HEK293 (cell line): ENCODE data around the gene C2CD2.

Source experiments
- CTCF ChIA-PET: fragments of 350-600 bp; formaldehyde crosslinking; extraction: SDS; loops from one replicate; lab custom pipeline; 2021; ENCODE audit warnings: antibody characterized with exemption; lab: Yijun Ruan, JAX
- POLR2A ChIA-PET: fragments of 300-600 bp; formaldehyde crosslinking; extraction: SDS; loops from one replicate; lab custom pipeline; 2020; ENCODE audit warnings: antibody characterized with exemption, inconsistent platforms; lab: Yijun Ruan, JAX
- H3K27ac ChIP-seq: fragments of 200-500 bp; sonication (Bioruptor generic); 2 replicates; pipeline ENCODE4 v1.5.1; 2014; ENCODE audit warnings: low read depth, low read length, control low read depth, inconsistent platforms; ENCODE audit errors: extremely low read depth
- H3K36me3 ChIP-seq, 2 experiments: fragments of 200-500 bp in 1 of 2; sonication (Bioruptor generic) in 1 of 2; 1 replicate in 1 of 2; 2 replicates in 1 of 2; pipeline ENCODE4 v1.5.1; 2014 to 2017; ENCODE audit warnings: inconsistent platforms in 2 of 2, low read length in 2 of 2; ENCODE audit not compliant: control insufficient read depth in 2 of 2, insufficient read depth in 1 of 2
- H3K4me1 ChIP-seq: fragments of 200-500 bp; sonication (Bioruptor generic); 2 replicates; pipeline ENCODE4 v1.5.1; 2014; ENCODE audit warnings: mild to moderate bottlenecking, low read length, inconsistent platforms; ENCODE audit not compliant: control insufficient read depth, insufficient read depth
- H3K4me3 ChIP-seq: 2 replicates; pipeline ENCODE4 v1.5.1; 2011; ENCODE audit warnings: low read depth, mild to moderate bottlenecking, control low read depth, low read length, moderate library complexity
- H3K9me3 ChIP-seq: fragments of 200-500 bp; sonication (Bioruptor generic); 2 replicates; pipeline ENCODE4 v1.5.1; 2014; ENCODE audit warnings: low read depth, low read length, inconsistent platforms; ENCODE audit not compliant: control insufficient read depth, insufficient read depth
- BCL11B ChIP-seq: fragments of 450-650 bp; formaldehyde crosslinking; IDR thresholded peaks from 2 replicates; pipeline ENCODE4 v1.5.1; 2016; ENCODE audit warnings: low read depth, missing biosample characterization, missing genetic modification characterization
- HOXD13 ChIP-seq: sonication (generic); formaldehyde crosslinking; IDR thresholded peaks from 2 replicates; pipeline ENCODE4 v1.8.0; 2022; ENCODE audit warnings: missing genetic modification reagents, borderline replicate concordance
- RBAK ChIP-seq: fragments of 450-650 bp; formaldehyde crosslinking; IDR thresholded peaks from 2 replicates; pipeline ENCODE4 v1.5.1; 2016; ENCODE audit warnings: missing biosample characterization, missing genetic modification characterization
- SCRT1 ChIP-seq: fragments of 450-650 bp; formaldehyde crosslinking; IDR thresholded peaks from 2 replicates; pipeline ENCODE4 v1.5.1; 2016; ENCODE audit warnings: missing biosample characterization, missing genetic modification characterization, borderline replicate concordance
- ZBTB1 ChIP-seq: fragments of 450-650 bp; formaldehyde crosslinking; IDR thresholded peaks from 2 replicates; pipeline ENCODE4 v1.5.1; 2016; ENCODE audit warnings: missing biosample characterization, missing genetic modification characterization
- ZBTB17 ChIP-seq: fragments of 450-650 bp; formaldehyde crosslinking; IDR thresholded peaks from 2 replicates; pipeline ENCODE4 v1.5.1; 2016; ENCODE audit warnings: missing biosample characterization, missing genetic modification characterization
- ZNF132 ChIP-seq: fragments of 450-650 bp; formaldehyde crosslinking; IDR thresholded peaks from 2 replicates; pipeline ENCODE4 v1.5.1; 2017; ENCODE audit warnings: missing biosample characterization, missing genetic modification characterization, borderline replicate concordance
- ZNF223 ChIP-seq: fragments of 450-650 bp; formaldehyde crosslinking; IDR thresholded peaks from 2 replicates; pipeline ENCODE4 v1.5.1; 2016; ENCODE audit warnings: missing biosample characterization, missing genetic modification characterization
- ZNF449 ChIP-seq: fragments of 450-650 bp; formaldehyde crosslinking; IDR thresholded peaks from 2 replicates; pipeline ENCODE4 v1.5.1; 2017; ENCODE audit warnings: missing biosample characterization, mild to moderate bottlenecking, missing genetic modification characterization, moderate library complexity
- ZNF600 ChIP-seq: fragments of 450-650 bp; formaldehyde crosslinking; IDR thresholded peaks from 2 replicates; pipeline ENCODE4 v1.5.1; 2016; ENCODE audit warnings: missing biosample characterization, missing genetic modification characterization
- ZNF639 ChIP-seq: fragments of 450-650 bp; formaldehyde crosslinking; IDR thresholded peaks from 2 replicates; pipeline ENCODE4 v1.5.1; 2016; ENCODE audit warnings: missing biosample characterization, missing genetic modification characterization
- ZSCAN18 ChIP-seq: fragments of 450-650 bp; formaldehyde crosslinking; IDR thresholded peaks from 2 replicates; pipeline ENCODE4 v1.5.1; 2016; ENCODE audit warnings: missing biosample characterization, missing genetic modification characterization
- ZSCAN4 ChIP-seq: fragments of 450-650 bp; formaldehyde crosslinking; IDR thresholded peaks from 2 replicates; pipeline ENCODE4 v1.5.1; 2017; ENCODE audit warnings: missing biosample characterization, missing genetic modification characterization
- TF ChIP-seq, protein P1 (sequence below): IDR thresholded peaks from 2 replicates; pipeline ENCODE4 v1.6.1; 2011; ENCODE audit warnings: mild to moderate bottlenecking, low read depth, low read length, borderline replicate concordance
- TF ChIP-seq, protein P2 (sequence below): fragments of 450-650 bp; formaldehyde crosslinking; IDR thresholded peaks from 2 replicates; pipeline ENCODE4 v1.5.1; 2016; ENCODE audit warnings: missing biosample characterization, missing genetic modification characterization
- TF ChIP-seq, protein P3 (sequence below): fragments of 450-650 bp; formaldehyde crosslinking; IDR thresholded peaks from 2 replicates; pipeline ENCODE4 v1.5.1; 2016; ENCODE audit warnings: missing biosample characterization, missing genetic modification characterization

The C2CD2 gene

GRCh38 chr21:41965045-41965444 lies 11.2 kb upstream of the C2CD2 start:
- Histone ChIP-seq H3K4me3 (no peak overlapping the region), H3K36me3 (no peaks in the 10 kb centered on the region), H3K4me1 (peaks cover 8% of the 10 kb centered on the region; the same call in 1 of the 2 replicates), H3K9me3 (no peaks in the 10 kb centered on the region), H3K27ac (no peak overlapping the region)
- TF ChIP-seq, protein P1, sequence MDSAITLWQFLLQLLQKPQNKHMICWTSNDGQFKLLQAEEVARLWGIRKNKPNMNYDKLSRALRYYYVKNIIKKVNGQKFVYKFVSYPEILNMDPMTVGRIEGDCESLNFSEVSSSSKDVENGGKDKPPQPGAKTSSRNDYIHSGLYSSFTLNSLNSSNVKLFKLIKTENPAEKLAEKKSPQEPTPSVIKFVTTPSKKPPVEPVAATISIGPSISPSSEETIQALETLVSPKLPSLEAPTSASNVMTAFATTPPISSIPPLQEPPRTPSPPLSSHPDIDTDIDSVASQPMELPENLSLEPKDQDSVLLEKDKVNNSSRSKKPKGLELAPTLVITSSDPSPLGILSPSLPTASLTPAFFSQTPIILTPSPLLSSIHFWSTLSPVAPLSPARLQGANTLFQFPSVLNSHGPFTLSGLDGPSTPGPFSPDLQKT, result no peak
- TF ChIP-seq ZNF600 (tag by site-specific recombination) (no peak), ZNF132 (no peak), ZBTB17 (tag by site-specific recombination) (no peak), ZSCAN4 (tag by site-specific recombination) (no peak), SCRT1 (tag by site-specific recombination) (no peak), BCL11B (tag by site-specific recombination) (no peak), HOXD13 (CRISPR knock-in tag) (no peak), ZNF223 (tag by site-specific recombination) (no peak), ZSCAN18 (tag by site-specific recombination) (no peak), ZBTB1 (no peak), RBAK (tag by site-specific recombination) (no peak), ZNF449 (tag by site-specific recombination) (no peak), ZNF639 (tag by site-specific recombination) (no peak)
- TF ChIP-seq, protein P2, sequence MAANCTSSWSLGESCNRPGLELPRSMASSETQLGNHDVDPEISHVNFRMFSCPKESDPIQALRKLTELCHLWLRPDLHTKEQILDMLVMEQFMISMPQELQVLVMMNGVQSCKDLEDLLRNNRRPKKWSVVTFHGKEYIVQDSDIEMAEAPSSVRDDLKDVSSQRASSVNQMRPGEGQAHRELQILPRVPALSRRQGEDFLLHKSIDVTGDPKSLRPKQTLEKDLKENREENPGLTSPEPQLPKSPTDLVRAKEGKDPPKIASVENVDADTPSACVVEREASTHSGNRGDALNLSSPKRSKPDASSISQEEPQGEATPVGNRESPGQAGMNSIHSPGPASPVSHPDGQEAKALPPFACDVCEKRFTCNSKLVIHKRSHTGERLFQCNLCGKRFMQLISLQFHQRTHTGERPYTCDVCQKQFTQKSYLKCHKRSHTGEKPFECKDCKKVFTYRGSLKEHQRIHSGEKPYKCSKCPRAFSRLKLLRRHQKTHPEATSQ (tag by site-specific recombination), result no peak
- TF ChIP-seq, protein P3, sequence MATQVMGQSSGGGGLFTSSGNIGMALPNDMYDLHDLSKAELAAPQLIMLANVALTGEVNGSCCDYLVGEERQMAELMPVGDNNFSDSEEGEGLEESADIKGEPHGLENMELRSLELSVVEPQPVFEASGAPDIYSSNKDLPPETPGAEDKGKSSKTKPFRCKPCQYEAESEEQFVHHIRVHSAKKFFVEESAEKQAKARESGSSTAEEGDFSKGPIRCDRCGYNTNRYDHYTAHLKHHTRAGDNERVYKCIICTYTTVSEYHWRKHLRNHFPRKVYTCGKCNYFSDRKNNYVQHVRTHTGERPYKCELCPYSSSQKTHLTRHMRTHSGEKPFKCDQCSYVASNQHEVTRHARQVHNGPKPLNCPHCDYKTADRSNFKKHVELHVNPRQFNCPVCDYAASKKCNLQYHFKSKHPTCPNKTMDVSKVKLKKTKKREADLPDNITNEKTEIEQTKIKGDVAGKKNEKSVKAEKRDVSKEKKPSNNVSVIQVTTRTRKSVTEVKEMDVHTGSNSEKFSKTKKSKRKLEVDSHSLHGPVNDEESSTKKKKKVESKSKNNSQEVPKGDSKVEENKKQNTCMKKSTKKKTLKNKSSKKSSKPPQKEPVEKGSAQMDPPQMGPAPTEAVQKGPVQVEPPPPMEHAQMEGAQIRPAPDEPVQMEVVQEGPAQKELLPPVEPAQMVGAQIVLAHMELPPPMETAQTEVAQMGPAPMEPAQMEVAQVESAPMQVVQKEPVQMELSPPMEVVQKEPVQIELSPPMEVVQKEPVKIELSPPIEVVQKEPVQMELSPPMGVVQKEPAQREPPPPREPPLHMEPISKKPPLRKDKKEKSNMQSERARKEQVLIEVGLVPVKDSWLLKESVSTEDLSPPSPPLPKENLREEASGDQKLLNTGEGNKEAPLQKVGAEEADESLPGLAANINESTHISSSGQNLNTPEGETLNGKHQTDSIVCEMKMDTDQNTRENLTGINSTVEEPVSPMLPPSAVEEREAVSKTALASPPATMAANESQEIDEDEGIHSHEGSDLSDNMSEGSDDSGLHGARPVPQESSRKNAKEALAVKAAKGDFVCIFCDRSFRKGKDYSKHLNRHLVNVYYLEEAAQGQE (tag by site-specific recombination), result no peak
- TF ChIP-seq, all 188 proteins: peak for 0
- POLR2A ChIA-PET, result no interaction called here
- CTCF ChIA-PET, result no interaction called here
